PC-9 (cell line): ENCODE results near the gene RDH11.

Experiments used
- EZH2 ChIP-seq: fragments of 200-600 bp; sonication (generic); IDR thresholded peaks from 2 replicates; pipeline ENCODE4 v1.8.0; 2017; ENCODE audit warnings: antibody characterized with exemption, low read depth
- TF ChIP-seq, protein P1 (sequence below): fragments of 200-600 bp; sonication (generic); conservative IDR thresholded peaks from 2 replicates; pipeline ENCODE4 v1.6.1; 2017; ENCODE audit warnings: mixed run types, antibody characterized with exemption, mild to moderate bottlenecking, moderate library complexity

DNA sequence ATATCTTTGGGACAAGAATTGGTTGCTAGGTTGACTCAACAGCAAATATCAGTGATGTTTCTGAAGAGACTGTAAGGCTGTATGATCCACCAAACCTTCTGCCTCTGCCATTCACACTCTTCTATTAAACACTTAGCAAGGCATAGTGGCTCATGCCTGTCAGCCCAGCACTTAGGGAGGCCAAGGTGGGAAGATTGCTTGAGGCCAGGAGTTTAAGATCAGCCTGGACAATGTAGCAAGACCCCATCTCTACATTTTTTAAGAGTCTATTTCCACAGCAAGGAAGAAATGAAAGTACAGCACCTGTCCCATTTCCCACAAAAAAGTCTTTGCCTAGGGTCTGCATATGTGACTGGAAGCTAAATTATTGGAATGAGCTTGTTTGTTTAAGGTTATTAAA lies 68.0 kb downstream of the RDH11 start:
- TF ChIP-seq, protein P1, sequence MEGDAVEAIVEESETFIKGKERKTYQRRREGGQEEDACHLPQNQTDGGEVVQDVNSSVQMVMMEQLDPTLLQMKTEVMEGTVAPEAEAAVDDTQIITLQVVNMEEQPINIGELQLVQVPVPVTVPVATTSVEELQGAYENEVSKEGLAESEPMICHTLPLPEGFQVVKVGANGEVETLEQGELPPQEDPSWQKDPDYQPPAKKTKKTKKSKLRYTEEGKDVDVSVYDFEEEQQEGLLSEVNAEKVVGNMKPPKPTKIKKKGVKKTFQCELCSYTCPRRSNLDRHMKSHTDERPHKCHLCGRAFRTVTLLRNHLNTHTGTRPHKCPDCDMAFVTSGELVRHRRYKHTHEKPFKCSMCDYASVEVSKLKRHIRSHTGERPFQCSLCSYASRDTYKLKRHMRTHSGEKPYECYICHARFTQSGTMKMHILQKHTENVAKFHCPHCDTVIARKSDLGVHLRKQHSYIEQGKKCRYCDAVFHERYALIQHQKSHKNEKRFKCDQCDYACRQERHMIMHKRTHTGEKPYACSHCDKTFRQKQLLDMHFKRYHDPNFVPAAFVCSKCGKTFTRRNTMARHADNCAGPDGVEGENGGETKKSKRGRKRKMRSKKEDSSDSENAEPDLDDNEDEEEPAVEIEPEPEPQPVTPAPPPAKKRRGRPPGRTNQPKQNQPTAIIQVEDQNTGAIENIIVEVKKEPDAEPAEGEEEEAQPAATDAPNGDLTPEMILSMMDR = no peak
- no peak for TF ChIP-seq EZH2
